GM18505 (cell line): ENCODE measurements around the gene USP48.
"Not testable (repeated sequence)": the region's sequence is repeated elsewhere in the genome, so short reads cannot be mapped to it uniquely, and the experiment has no call there.

Source experiments
- ATAC-seq: cut with Tn5 transposase; IDR thresholded peaks from one replicate; pipeline ENCODE4 v1.9.1; 2021; ENCODE audit not compliant: unreplicated experiment
- POLR2A ChIP-seq: IDR thresholded peaks from 4 replicates; pipeline ENCODE4 v1.6.1; 2011; ENCODE audit warnings: borderline replicate concordance; ENCODE audit not compliant: insufficient read depth, insufficient read length; ENCODE audit errors: extremely low read depth

The USP48 gene

DNA sequence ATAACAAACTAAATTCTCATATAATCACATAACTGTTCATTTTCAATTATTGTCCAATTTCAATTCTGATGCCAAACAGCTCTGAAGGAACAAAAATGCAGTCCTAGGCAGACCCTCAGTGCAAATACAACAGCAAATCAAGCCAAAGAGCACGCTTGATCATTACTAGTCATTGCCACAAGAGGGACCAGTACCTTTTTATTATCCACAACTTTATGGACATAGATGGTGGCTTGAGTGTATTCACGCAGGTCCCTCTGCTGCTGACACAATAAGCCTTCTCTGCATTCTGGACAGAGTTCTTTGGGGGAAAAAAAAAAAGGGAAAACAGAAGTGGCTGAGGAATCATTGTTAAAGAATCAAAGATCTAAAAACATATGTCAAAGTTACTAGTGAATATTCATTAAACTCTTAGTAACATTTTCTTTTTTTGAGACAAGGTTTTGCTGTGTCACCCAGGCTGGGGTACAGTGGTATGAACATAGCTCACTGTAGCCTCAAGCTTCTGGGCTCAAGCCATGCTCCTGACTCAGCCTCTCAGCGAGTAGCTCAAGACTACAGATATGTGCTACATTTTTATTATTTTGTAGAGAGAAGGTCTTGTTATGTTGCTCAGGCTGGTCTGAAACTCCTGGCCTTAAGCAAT, 79.5 kb downstream of the USP48 start:
- no peak for ATAC-seq
- no peak for TF ChIP-seq POLR2A

GRCh38 chr1:21702780-21703179, 80.2 kb downstream of the USP48 start:
- no peak for ATAC-seq

GRCh38 chr1:21701401-21701800, 81.5 kb downstream of the USP48 start:
- ATAC-seq = no peak
- no peak for TF ChIP-seq POLR2A

More at GRCh38 chr1:21702780-21703179, 80.2 kb downstream of the USP48 start:
- no peak for TF ChIP-seq POLR2A

DNA sequence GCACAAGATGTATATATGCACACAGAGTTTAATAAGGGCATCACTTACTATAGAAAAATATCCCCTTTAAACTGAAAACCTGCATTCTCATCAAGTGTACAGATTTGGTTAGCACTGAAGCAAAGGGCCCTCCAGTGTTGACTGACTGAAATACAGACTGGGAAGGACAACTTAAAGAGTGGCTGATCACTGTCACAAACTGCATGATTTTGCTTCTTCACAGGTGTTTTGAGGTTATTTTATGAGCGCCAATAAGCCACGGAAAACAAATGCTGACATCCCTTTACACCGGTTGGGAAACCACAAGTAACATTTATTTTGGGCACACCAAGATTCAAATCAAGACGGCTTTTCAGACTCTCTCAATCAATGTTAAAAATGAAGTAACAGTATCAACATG, 82.9 kb downstream of the USP48 start:
- TF ChIP-seq POLR2A = no peak
- ATAC-seq = no peak

GRCh38 chr1:21696931-21697330, 86.0 kb downstream of the USP48 start:
- no peak for ATAC-seq
- TF ChIP-seq POLR2A = no peak

GRCh38 chr1:21693732-21694131, 89.2 kb downstream of the USP48 start:
- ATAC-seq = no peak
- TF ChIP-seq POLR2A = no peak

GRCh38 chr1:21691739-21692138, 91.2 kb downstream of the USP48 start:
- ATAC-seq = no peak
- TF ChIP-seq POLR2A = no peak

DNA sequence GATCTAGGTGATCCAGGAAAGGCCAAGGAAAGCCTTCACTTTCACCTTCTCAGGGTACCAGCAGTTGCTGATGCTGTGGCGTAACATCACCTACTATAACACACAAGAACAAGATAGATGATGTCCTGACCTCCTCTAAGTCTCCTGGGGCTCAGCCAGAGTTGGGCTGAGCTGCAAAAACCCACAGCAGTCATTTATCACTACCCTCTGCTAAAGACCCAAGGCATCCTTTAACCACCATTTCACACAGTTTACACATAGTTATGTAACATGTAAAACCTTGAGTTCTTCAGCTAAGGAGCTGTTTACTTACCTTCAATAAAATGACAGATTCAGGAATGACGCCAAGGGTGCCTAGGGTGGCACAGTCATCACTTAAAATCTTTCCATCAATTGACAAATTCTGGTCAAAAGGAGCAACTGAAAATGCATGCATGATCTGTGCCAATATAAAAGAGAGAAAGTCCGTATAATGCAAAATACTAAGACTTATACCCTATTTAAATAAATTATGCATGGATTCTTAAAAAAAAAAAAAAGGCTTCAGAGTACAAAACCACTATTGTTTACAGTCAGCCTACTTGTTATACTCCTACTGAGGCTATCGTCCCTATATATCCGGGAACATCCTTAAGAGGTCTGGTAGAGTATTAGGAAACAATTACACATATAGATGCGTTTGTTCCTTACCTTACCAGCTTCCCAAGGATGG, 93.1 kb downstream of the USP48 start:
- no peak for TF ChIP-seq POLR2A
- ATAC-seq = no peak

- no peak for ATAC-seq
- TF ChIP-seq POLR2A = no peak
Measured at GRCh38 chr1:21687081-21687529, 95.8 kb downstream of the USP48 start.

- no peak for ATAC-seq
- no peak for TF ChIP-seq POLR2A
Measured at GRCh38 chr1:21685946-21686678, 96.8 kb downstream of the USP48 start.

DNA sequence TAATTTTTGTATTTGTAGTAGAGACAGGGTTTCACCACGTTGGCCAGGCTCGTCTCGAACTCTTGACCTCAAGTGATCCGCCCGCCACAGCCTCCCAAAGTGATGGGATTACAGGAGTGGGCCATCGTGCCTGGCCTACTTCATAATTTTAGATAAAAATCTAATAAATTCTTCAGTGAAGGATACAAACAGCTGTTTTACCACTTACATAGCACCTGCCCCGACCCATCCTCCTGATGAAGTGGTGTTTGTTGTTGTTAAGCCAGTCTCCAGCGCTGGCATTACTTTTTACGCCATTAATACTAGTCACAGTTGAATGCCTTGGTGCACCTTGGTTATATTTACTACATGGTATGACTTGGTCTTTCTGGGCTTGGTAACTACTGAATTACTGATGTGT, 101.5 kb downstream of the USP48 start:
- no peak for TF ChIP-seq POLR2A
- ATAC-seq = no peak

GRCh38 chr1:21680918-21681317, 102.0 kb downstream of the USP48 start:
- TF ChIP-seq POLR2A = no peak
- ATAC-seq = no peak

DNA sequence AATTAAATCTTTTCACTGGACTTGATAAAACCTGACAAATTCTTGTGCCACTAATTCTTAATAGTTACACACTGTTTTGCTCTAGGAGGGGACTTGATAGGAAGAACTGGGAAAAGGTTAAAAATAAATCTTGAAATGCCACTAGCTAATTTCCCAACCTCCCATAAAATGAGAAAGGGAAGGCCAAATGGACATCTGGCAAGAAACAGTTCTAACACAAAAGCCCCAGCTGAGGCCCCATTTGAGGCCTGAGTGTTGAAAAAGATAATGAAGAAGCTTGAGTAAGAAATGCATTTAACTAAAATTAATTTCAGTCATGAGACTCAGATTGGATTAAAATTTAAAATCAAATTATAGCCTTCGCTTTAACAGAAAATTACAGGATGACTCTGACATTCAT, 102.6 kb downstream of the USP48 start:
- TF ChIP-seq POLR2A = no peak
- ATAC-seq = no peak

- no peak for TF ChIP-seq POLR2A
- ATAC-seq = no peak
Measured at GRCh38 chr1:21677168-21677567, 105.8 kb downstream of the USP48 start.

DNA sequence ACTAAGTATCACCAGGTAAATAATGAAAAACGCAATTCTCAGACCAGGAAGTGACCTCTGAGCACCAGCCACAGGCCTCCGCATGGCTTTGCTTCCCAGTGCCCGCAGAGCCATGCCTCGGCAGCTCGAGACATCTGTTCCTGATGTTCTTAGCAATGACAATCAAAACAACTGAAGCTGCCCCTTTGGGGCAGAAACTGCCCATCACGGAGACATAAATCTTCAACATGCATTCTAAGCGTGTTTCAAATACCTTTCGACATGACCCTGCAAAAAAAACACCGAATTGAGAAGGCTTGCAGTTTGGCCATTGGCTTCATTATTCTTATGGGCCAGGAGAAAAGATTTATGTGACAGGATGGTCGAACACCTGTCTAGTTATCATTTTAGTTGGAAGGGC, 108.0 kb downstream of the USP48 start:
- ATAC-seq = no peak
- no peak for TF ChIP-seq POLR2A

- ATAC-seq = not testable (repeated sequence)
Measured at GRCh38 chr1:21673853-21674252, 109.1 kb downstream of the USP48 start.
